ENCODE results near the gene PLCD1. TPM values are rescaled to one million over a fixed set of nuclear protein-coding genes. Genes with fewer than 3 reads are reported as not detected.

Gene PLCD1
- total and polyA plus RNA-seq, 2 experiments from 2014 or later: 18.8 to 21.4 TPM

DNA sequence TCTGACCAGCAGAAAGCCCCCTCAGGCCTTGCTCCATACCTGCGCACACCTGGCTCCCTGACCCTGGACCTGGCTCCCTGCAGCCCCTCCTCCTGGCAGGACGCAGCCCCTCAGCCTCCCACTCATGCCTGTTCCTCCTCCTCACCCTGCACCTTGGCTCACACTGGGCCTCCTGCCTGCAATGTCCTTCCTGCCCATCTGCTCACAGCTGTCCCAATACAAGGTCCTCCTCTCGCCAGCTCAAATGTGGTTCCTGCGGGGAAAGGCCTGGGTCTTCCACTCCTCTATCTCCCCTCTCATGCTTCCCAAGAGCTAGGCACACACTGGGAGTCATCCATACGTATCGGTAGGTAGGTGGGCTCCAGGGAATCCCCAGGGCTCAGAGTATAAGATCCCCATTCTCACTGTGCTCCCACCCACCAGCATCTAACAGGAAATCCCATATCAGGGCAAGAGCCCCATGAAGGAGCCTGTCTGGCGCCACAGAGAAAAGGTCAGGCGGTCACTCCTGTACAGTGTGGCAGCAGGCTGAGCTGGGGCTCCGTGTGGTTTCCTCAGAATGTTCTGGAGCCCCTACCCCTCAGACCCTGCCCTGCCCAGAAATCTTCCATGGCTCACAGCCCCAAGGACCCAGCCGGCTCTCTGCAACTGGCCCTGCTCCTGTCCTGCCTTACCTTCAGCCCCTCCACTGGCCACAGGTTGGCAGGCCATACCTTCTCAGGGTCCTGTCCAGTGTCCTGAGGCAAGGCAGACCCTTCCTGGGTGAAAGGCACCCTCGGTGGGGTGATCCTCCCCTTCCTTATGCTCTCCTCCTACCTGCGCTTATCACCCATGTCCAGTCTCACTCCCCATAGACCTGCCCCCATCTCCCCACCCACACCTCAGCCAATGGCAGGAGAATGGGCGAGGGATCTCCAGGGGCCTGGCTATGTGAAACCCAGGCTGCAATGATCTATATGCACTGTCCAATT, 10.9 kb downstream of the PLCD1 start:
- no peaks in the 10 kb centered on the region for H3K79me2 ChIP-seq (ENCODE audit: insufficient read depth)
- no peak overlapping the region for H3K4me3 ChIP-seq
- 86% methylated on average over 13 of the region's 13 CpGs for WGBS, 2 experiments (ENCODE audit: low coverage in 1 of 2, low lambda C conversion rate in 2 of 2, missing lambda C conversion rate in 2 of 2)
- no peak overlapping the region for H3K27ac ChIP-seq
- no peaks in the 10 kb centered on the region for H3K27me3 ChIP-seq (replicated peaks; ENCODE audit: insufficient read depth)
- in situ Hi-C loops (cut with MboI): no loop called here
- no peaks in the 10 kb centered on the region for H3F3A ChIP-seq (ENCODE audit: insufficient read depth)
- H3K9me3 ChIP-seq (ENCODE audit: low read depth): no peaks in the 10 kb centered on the region
- H3K36me3 ChIP-seq (ENCODE audit: low read depth): peaks cover 13% of the 10 kb centered on the region
- H3K4me1 ChIP-seq (ENCODE audit: insufficient read depth): no peaks in the 10 kb centered on the region
- H3K9me2 ChIP-seq (ENCODE audit: insufficient read depth): no peaks in the 10 kb centered on the region
- no peak for DNase-seq
- H2AFZ ChIP-seq: no peak overlapping the region
- no peak overlapping the region for H3K4me2 ChIP-seq (ENCODE audit: unreplicated experiment)
- no peaks in the 10 kb centered on the region for H4K20me1 ChIP-seq (ENCODE audit: insufficient read depth)
- TF ChIP-seq EZH2 (IDR thresholded peaks at IDR 0.05; ENCODE audit: insufficient read depth, poor library complexity, severe bottlenecking): no peak
- no peak for TF ChIP-seq EZH2phosphoT487 (IDR thresholded peaks at IDR 0.05; ENCODE audit: insufficient read depth, low read depth)
- H3K9ac ChIP-seq: no peak overlapping the region

- Histone ChIP-seq H3K79me2 (ENCODE audit: insufficient read depth) (no peaks in the 10 kb centered on the region), H3K9me2 (ENCODE audit: insufficient read depth) (no peaks in the 10 kb centered on the region), H3F3A (ENCODE audit: insufficient read depth) (no peaks in the 10 kb centered on the region), H3K4me1 (ENCODE audit: insufficient read depth) (no peaks in the 10 kb centered on the region), H3K9me3 (ENCODE audit: low read depth) (no peaks in the 10 kb centered on the region), H3K4me2 (ENCODE audit: unreplicated experiment) (no peak overlapping the region), H3K27ac (no peak overlapping the region), H4K20me1 (ENCODE audit: insufficient read depth) (no peaks in the 10 kb centered on the region), H3K36me3 (ENCODE audit: low read depth) (peaks cover 13% of the 10 kb centered on the region), H2AFZ (no peak overlapping the region), H3K27me3 (replicated peaks; ENCODE audit: insufficient read depth) (no peaks in the 10 kb centered on the region), H3K4me3 (no peak overlapping the region), H3K9ac (no peak overlapping the region)
- in situ Hi-C loops (cut with MboI): no loop called here
- whole genome bisulfite sequencing, 2 experiments (ENCODE audit: low coverage in 1 of 2, low lambda C conversion rate in 2 of 2, missing lambda C conversion rate in 2 of 2): 84% methylated on average over 9 of the region's 9 CpGs
- TF ChIP-seq EZH2 (IDR thresholded peaks at IDR 0.05; ENCODE audit: insufficient read depth, poor library complexity, severe bottlenecking): no peak
- no peak for TF ChIP-seq EZH2phosphoT487 (IDR thresholded peaks at IDR 0.05; ENCODE audit: insufficient read depth, low read depth)
- no peak for DNase-seq
Measured at GRCh38 chr3:38017445-38018295, 11.8 kb downstream of the PLCD1 start.

GRCh38 chr3:38016847-38017444, 12.5 kb downstream of the PLCD1 start:
- in situ Hi-C loops (cut with MboI): no loop called here
- no peaks in the 10 kb centered on the region for H3K9me3 ChIP-seq (ENCODE audit: low read depth)
- H3K4me3 ChIP-seq: no peak overlapping the region
- H3K27ac ChIP-seq: no peak overlapping the region
- no peak for DNase-seq
- no peaks in the 10 kb centered on the region for H4K20me1 ChIP-seq (ENCODE audit: insufficient read depth)
- no peaks in the 10 kb centered on the region for H3F3A ChIP-seq (ENCODE audit: insufficient read depth)
- no peaks in the 10 kb centered on the region for H3K27me3 ChIP-seq (replicated peaks; ENCODE audit: insufficient read depth)
- H3K4me2 ChIP-seq (ENCODE audit: unreplicated experiment): no peak overlapping the region
- no peak overlapping the region for H2AFZ ChIP-seq
- peaks cover 13% of the 10 kb centered on the region for H3K36me3 ChIP-seq (ENCODE audit: low read depth)
- WGBS, 2 experiments (ENCODE audit: low coverage in 1 of 2, low lambda C conversion rate in 2 of 2, missing lambda C conversion rate in 2 of 2): 87 to 90% methylated on average over 6 of the region's 6 CpGs
- no peak overlapping the region for H3K9ac ChIP-seq
- no peak for TF ChIP-seq EZH2 (IDR thresholded peaks at IDR 0.05; ENCODE audit: insufficient read depth, poor library complexity, severe bottlenecking)
- TF ChIP-seq EZH2phosphoT487 (IDR thresholded peaks at IDR 0.05; ENCODE audit: insufficient read depth, low read depth): no peak
- H3K9me2 ChIP-seq (ENCODE audit: insufficient read depth): no peaks in the 10 kb centered on the region
- no peaks in the 10 kb centered on the region for H3K79me2 ChIP-seq (ENCODE audit: insufficient read depth)
- no peaks in the 10 kb centered on the region for H3K4me1 ChIP-seq (ENCODE audit: insufficient read depth)

DNA sequence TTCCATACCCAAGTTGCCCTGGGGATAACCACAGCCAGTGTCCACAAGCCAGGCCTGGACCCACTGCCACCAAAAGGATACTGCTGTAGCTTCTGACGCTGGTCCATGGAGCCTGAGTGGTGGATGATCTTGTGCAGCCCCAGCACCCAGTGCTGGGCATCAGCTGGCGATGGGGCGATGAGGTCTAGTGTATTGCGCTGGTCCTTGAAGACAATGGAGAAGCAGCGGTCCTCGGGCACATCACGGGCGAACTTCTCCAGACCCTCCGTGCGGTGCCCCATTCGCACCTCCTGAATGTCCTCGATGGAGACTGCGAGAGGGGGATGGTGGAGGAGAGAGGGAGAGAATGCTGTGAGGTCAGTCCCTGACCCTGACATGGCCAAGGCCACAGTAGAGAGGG, 13.0 kb downstream of the PLCD1 start:
- no peaks in the 10 kb centered on the region for H4K20me1 ChIP-seq (ENCODE audit: insufficient read depth)
- H3K9me3 ChIP-seq (ENCODE audit: low read depth): no peaks in the 10 kb centered on the region
- in situ Hi-C loops (cut with MboI): no loop called here
- no peaks in the 10 kb centered on the region for H3F3A ChIP-seq (ENCODE audit: insufficient read depth)
- TF ChIP-seq EZH2phosphoT487 (IDR thresholded peaks at IDR 0.05; ENCODE audit: insufficient read depth, low read depth) (no peak), EZH2 (IDR thresholded peaks at IDR 0.05; ENCODE audit: insufficient read depth, poor library complexity, severe bottlenecking) (no peak)
- 97% methylated on average over 13 of the region's 13 CpGs for WGBS, 2 experiments (ENCODE audit: low coverage in 1 of 2, low lambda C conversion rate in 2 of 2, missing lambda C conversion rate in 2 of 2)
- peaks cover 13% of the 10 kb centered on the region for H3K36me3 ChIP-seq (ENCODE audit: low read depth)
- H3K9ac ChIP-seq: no peak overlapping the region
- no peak overlapping the region for H3K4me2 ChIP-seq (ENCODE audit: unreplicated experiment)
- DNase-seq: no peak
- H3K27me3 ChIP-seq (replicated peaks; ENCODE audit: insufficient read depth): no peaks in the 10 kb centered on the region
- H3K4me3 ChIP-seq: no peak overlapping the region
- no peaks in the 10 kb centered on the region for H3K4me1 ChIP-seq (ENCODE audit: insufficient read depth)
- no peaks in the 10 kb centered on the region for H3K79me2 ChIP-seq (ENCODE audit: insufficient read depth)
- H3K9me2 ChIP-seq (ENCODE audit: insufficient read depth): no peaks in the 10 kb centered on the region
- no peak overlapping the region for H3K27ac ChIP-seq
- H2AFZ ChIP-seq: no peak overlapping the region

Data from GM23248 (cell line).